ENCODE results near the gene DSTYK. TPM values are rescaled to one million over a fixed set of nuclear protein-coding genes. Genes with fewer than 3 reads are reported as not detected.

DSTYK gene
- total RNA-seq, 1 donor from 2014 or later = 10.7 TPM

GRCh38 chr1:205250699-205251098 lies 39.2 kb upstream of the DSTYK start:
- ATAC-seq (no peak), DNase-seq (no peak)
- no peaks in the 10 kb centered on the region for H3K36me3 ChIP-seq
- intact Hi-C loops (cut with DNase I) = loop anchor here (10.0 kb wide), 1 partner anchor 126 kb away; the partner anchor contains the start of gene RBBP5
- H3K9me3 ChIP-seq = no peaks in the 10 kb centered on the region
- no peak overlapping the region for H3K27ac ChIP-seq
- H3K4me1 ChIP-seq = peaks cover 40% of the 10 kb centered on the region
- TF ChIP-seq CTCF (IDR thresholded peaks at IDR 0.05) = no peak
- H3K4me3 ChIP-seq = no peak overlapping the region
- H3K27me3 ChIP-seq (ENCODE audit: low read depth) = no peaks in the 10 kb centered on the region

DNA sequence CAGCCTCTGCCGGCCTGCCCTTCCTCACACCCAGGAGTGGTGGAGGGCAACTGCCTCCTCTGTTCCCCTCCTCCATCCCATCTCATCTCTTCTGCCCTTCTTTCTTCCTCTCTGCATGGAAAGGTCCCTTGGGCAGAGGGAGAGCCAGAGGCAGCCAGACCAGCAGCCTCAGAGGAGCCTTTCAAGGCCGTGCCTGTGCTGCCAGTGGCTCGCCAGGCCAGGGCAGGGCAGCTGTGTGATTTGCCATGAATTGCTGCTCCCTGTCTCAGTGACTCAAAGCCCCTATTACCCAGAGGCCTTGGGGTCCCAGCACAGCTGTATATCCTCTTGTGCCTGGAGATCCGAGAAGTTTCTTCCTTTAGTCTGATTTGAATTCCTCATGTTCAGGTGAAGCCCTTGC lies 38.1 kb upstream of the DSTYK start:
- intact Hi-C loops (cut with DNase I) = loop anchor here (10.0 kb wide), 1 partner anchor 125 kb away; the partner anchor contains the start of gene RBBP5
- Histone ChIP-seq H3K27me3 (ENCODE audit: low read depth) (no peaks in the 10 kb centered on the region), H3K4me3 (no peak overlapping the region), H3K36me3 (no peaks in the 10 kb centered on the region), H3K4me1 (peaks cover 39% of the 10 kb centered on the region), H3K9me3 (no peaks in the 10 kb centered on the region), H3K27ac (no peak overlapping the region)
- TF ChIP-seq CTCF (IDR thresholded peaks at IDR 0.05) = no peak
- ATAC-seq (no peak), DNase-seq (no peak)

GRCh38 chr1:205248793-205249601 lies 37.5 kb upstream of the DSTYK start:
- no peaks in the 10 kb centered on the region for H3K36me3 ChIP-seq
- intact Hi-C loops (cut with DNase I) = no loop called here
- DNase-seq = peak; percentile 79
- H3K9me3 ChIP-seq = no peaks in the 10 kb centered on the region
- H3K4me3 ChIP-seq = no peak overlapping the region
- peaks cover 39% of the 10 kb centered on the region for H3K4me1 ChIP-seq
- no peak overlapping the region for H3K27ac ChIP-seq
- H3K27me3 ChIP-seq (ENCODE audit: low read depth) = no peaks in the 10 kb centered on the region
- no peak for TF ChIP-seq CTCF (IDR thresholded peaks at IDR 0.05)
- ATAC-seq = peak; percentile 50 to 68

- Histone ChIP-seq H3K36me3 (no peaks in the 10 kb centered on the region), H3K27ac (no peak overlapping the region), H3K4me1 (peaks cover 39% of the 10 kb centered on the region), H3K27me3 (ENCODE audit: low read depth) (no peaks in the 10 kb centered on the region), H3K4me3 (no peak overlapping the region), H3K9me3 (no peaks in the 10 kb centered on the region)
- TF ChIP-seq CTCF (IDR thresholded peaks at IDR 0.05) = no peak
- DNase-seq = no peak
- ATAC-seq = peak; percentile 11 to 48
- intact Hi-C loops (cut with DNase I) = no loop called here
Observed at GRCh38 chr1:205247130-205247921, 35.8 kb upstream of the DSTYK start.

DNA sequence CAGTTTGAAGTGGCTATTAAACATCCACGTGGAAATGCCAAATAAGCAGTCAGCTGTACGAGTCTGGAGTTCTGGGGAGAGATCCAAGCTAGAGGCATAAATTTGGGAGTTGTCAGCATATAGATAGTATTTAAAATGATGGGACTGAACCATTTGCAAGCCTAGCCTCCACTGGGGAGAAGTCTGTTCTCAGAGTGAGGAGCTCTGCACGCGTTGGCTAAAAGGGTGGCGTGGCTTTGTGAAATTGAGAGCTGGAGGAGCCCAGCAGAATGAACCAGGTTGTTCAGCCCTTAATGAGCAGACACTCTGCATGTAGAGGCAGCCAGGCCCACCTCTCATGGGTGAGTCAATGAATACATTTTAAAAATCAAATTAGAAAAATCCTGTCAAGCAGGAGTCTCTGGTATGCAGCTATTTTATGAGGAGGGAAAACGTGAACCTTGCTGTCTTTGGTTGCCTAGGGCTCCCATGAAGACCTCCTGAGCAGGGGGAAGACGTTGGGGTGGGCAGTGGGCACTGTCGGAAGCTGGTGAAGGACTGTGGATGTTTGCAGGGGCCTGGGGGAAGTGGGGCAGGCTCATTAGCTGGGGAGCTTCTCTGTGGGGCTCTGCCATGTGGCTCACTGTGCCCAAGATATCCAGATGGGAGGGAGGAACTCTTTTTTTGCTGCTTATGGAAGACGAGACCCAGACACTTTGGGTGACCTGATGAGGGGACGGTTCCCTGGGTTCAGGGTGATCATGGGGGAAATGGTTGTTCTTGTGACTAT lies 35.0 kb upstream of the DSTYK start:
- no peaks in the 10 kb centered on the region for H3K27me3 ChIP-seq (ENCODE audit: low read depth)
- H3K4me3 ChIP-seq = no peak overlapping the region
- DNase-seq (no peak), ATAC-seq (no peak)
- H3K27ac ChIP-seq = no peak overlapping the region
- H3K9me3 ChIP-seq = no peaks in the 10 kb centered on the region
- H3K4me1 ChIP-seq = peaks cover 39% of the 10 kb centered on the region
- no peak for TF ChIP-seq CTCF (IDR thresholded peaks at IDR 0.05)
- H3K36me3 ChIP-seq = no peaks in the 10 kb centered on the region
- intact Hi-C loops (cut with DNase I) = no loop called here

All from lower lobe of right lung (tissue), 2 donors.